Measurements from ENCODE around the gene ANO3.

DNA sequence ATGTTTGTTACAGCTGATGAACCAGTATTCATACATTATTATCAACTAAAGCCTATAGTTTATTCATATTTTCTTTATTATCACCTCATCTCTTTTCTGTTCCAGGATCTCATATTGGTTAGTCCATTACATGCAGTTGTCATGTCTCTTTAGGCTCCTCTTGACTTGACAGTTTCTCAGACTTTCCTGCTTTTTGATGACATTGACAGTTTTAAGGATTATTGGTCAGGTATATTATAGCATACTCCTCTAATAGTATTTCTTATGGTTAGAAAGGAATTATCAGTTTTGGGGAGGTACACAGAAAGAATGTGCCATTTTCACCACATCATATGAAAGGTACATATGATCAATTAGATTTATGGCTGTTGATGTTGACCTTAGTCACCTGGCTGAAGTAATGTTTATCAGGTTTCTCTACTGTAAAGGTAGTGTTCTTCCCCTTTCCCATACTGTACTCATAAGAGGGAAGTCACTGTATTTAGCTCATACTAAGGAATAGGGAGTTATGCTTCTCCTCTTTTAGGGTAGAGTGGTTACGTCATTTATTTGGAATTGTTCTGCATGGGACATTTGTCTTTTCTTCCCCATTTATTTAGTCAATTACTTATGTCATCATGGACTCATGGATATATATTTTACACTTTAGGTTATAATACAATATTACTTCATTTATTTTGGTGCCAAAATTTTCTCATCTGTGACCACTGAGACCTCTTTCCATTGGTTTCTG is 9.4 kb upstream of the ANO3 start:
- TF ChIP-seq, protein P1, sequence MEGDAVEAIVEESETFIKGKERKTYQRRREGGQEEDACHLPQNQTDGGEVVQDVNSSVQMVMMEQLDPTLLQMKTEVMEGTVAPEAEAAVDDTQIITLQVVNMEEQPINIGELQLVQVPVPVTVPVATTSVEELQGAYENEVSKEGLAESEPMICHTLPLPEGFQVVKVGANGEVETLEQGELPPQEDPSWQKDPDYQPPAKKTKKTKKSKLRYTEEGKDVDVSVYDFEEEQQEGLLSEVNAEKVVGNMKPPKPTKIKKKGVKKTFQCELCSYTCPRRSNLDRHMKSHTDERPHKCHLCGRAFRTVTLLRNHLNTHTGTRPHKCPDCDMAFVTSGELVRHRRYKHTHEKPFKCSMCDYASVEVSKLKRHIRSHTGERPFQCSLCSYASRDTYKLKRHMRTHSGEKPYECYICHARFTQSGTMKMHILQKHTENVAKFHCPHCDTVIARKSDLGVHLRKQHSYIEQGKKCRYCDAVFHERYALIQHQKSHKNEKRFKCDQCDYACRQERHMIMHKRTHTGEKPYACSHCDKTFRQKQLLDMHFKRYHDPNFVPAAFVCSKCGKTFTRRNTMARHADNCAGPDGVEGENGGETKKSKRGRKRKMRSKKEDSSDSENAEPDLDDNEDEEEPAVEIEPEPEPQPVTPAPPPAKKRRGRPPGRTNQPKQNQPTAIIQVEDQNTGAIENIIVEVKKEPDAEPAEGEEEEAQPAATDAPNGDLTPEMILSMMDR (conservative IDR thresholded peaks at IDR 0.05; ENCODE audit: low read length), result no peak
- TF ChIP-seq EZH2phosphoT487 (IDR thresholded peaks at IDR 0.05; ENCODE audit: borderline replicate concordance), result no peak
